Esophagus muscularis mucosa (tissue), 4 donors: ENCODE data around the gene MX1.

ENCODE experiments used
- EP300 ChIP-seq: sonication (generic); formaldehyde crosslinking; IDR thresholded peaks from one replicate; pipeline ENCODE4 v1.6.1; 2017; ENCODE audit warnings: antibody characterized with exemption
- POLR2AphosphoS5 ChIP-seq, 2 donors: sonication (generic); formaldehyde crosslinking; IDR thresholded peaks; one replicate each; pipeline ENCODE4 v1.6.1; 2017; ENCODE audit warnings: antibody characterized with exemption in 2 of 2
- TF ChIP-seq, protein P1 (sequence below), 3 experiments: fragments of 200-600 bp in 2 of 3; fragments of 450-650 bp in 1 of 3; sonication (generic) in 2 of 3; IDR thresholded peaks; one replicate each; pipeline ENCODE4 v1.5.1; 2017 to 2019; ENCODE audit warnings: antibody characterized with exemption in 3 of 3, mild to moderate bottlenecking in 2 of 3, moderate library complexity in 1 of 3

DNA sequence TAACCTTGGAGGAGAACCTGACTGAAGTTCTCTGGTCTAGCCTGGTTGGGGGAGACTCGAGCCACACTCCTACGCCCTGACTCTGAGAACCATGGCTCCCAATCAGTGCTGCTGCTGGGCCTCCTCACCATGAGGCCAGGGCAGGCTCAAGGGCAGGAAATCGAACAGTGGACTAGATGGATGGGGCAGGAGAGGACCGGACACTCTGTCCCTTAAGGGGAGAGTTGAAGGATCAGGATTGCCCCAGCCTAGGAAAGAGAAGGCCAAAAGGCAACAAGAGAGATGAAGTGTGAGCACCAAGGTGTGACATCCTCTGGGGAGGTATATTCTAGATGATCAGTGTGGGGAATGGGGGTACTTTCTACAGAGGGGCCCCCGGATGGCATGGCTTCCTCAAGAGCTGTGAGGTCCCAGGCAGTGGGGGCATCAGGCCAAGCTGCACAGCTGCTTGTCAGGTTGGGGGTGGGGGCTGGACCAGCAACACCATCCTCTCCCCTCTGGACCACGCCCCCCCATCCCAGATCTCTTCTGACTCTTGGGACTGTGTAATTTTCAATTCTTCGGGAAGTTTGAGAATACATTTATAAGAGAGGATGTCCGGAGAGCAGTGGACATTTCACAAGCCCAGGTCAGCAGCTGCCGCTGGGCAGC, 34.0 kb downstream of the MX1 start:
- TF ChIP-seq, protein P1, sequence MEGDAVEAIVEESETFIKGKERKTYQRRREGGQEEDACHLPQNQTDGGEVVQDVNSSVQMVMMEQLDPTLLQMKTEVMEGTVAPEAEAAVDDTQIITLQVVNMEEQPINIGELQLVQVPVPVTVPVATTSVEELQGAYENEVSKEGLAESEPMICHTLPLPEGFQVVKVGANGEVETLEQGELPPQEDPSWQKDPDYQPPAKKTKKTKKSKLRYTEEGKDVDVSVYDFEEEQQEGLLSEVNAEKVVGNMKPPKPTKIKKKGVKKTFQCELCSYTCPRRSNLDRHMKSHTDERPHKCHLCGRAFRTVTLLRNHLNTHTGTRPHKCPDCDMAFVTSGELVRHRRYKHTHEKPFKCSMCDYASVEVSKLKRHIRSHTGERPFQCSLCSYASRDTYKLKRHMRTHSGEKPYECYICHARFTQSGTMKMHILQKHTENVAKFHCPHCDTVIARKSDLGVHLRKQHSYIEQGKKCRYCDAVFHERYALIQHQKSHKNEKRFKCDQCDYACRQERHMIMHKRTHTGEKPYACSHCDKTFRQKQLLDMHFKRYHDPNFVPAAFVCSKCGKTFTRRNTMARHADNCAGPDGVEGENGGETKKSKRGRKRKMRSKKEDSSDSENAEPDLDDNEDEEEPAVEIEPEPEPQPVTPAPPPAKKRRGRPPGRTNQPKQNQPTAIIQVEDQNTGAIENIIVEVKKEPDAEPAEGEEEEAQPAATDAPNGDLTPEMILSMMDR (IDR thresholded peaks at IDR 0.05), result no peak
- TF ChIP-seq POLR2AphosphoS5 (IDR thresholded peaks at IDR 0.05), result no peak
- no peak for TF ChIP-seq EP300
